A673 (cell line): ENCODE measurements around the gene ULK4. TPM values are rescaled to one million over a fixed set of nuclear protein-coding genes. Genes with fewer than 3 reads are reported as not detected.
"Not testable (repeated sequence)": the region's sequence is repeated elsewhere in the genome, so short reads cannot be mapped to it uniquely, and the experiment has no call there.

Experiments
- BruUV-seq: library from RNA; stranded (reverse); fragments of 400-500 nt; replicated peaks from 2 replicates; lab custom pipeline; 2021; lab: Mats Ljungman, UMichigan
- CTCF ChIA-PET: fragments of 300-600 bp; sonication (Branson Sonifier 250); formaldehyde crosslinking; loops from one replicate; lab custom pipeline; 2022; ENCODE audit warnings: antibody characterized with exemption; lab: Charles Lee
- POLR2A ChIA-PET: fragments of 300-600 bp; sonication (Branson Sonifier 250); formaldehyde crosslinking; loops from one replicate; lab custom pipeline; 2022; ENCODE audit warnings: antibody characterized with exemption; ENCODE audit not compliant: low non-redundant PET; lab: Charles Lee
- DNase-seq: peaks from one replicate; pipeline ENCODE4 v3.0.0-alpha.2; 2015; ENCODE audit warnings: low spot score
- H3K27ac ChIP-seq: fragments of 200-600 bp; sonication (generic); 2 replicates; pipeline ENCODE4 v1.5.1; 2016; ENCODE audit warnings: mixed run types, low read depth, mild to moderate bottlenecking, mixed read lengths, antibody characterized with exemption, low read length; ENCODE audit not compliant: poor library complexity, severe bottlenecking
- H3K27me3 ChIP-seq: fragments of 200-600 bp; sonication (generic); replicated peaks from 2 replicates; pipeline ENCODE4 v1.6.1; 2017; ENCODE audit warnings: mixed run types, low read depth, mild to moderate bottlenecking, mixed read lengths, antibody characterized with exemption, low read length; ENCODE audit not compliant: insufficient read depth, poor library complexity
- H3K36me3 ChIP-seq: fragments of 200-600 bp; sonication (generic); 2 replicates; pipeline ENCODE4 v1.6.1; 2016; ENCODE audit warnings: mixed run types, mild to moderate bottlenecking, mixed read lengths, antibody characterized with exemption, low read length; ENCODE audit not compliant: insufficient read depth, poor library complexity, severe bottlenecking
- H3K4me1 ChIP-seq: fragments of 200-600 bp; sonication (generic); 2 replicates; pipeline ENCODE4 v1.6.1; 2017; ENCODE audit warnings: mixed run types, mild to moderate bottlenecking, mixed read lengths, antibody characterized with exemption, low read length; ENCODE audit not compliant: insufficient read depth, poor library complexity, severe bottlenecking
- H3K4me3 ChIP-seq: fragments of 200-600 bp; sonication (generic); 2 replicates; pipeline ENCODE4 v1.5.1; 2016; ENCODE audit warnings: low read depth, mixed run types, mild to moderate bottlenecking, mixed read lengths, low read length; ENCODE audit not compliant: poor library complexity, severe bottlenecking
- H3K9me3 ChIP-seq: fragments of 200-600 bp; sonication (generic); 2 replicates; pipeline ENCODE4 v1.6.1; 2016; ENCODE audit warnings: mixed run types, low read depth, mild to moderate bottlenecking, mixed read lengths, antibody characterized with exemption, low read length; ENCODE audit not compliant: poor library complexity, severe bottlenecking
- EZH2 ChIP-seq: fragments of 200-600 bp; sonication (generic); IDR thresholded peaks from 2 replicates; pipeline ENCODE4 v1.6.1; 2017; ENCODE audit warnings: borderline replicate concordance, low read depth, mild to moderate bottlenecking, mixed read lengths, antibody characterized with exemption, low read length; ENCODE audit not compliant: poor library complexity, severe bottlenecking
- intact Hi-C: fragments of 100-400 bp; cut with micrococcal nuclease; formaldehyde crosslinking; loops from one replicate; pipeline ENCODE4 v1.10.0; 2022; ENCODE audit not compliant: unreplicated experiment
- total RNA-seq: library from RNA; stranded (reverse); gene quantifications from 2 replicates; pipeline ENCODE4 v1.2.3, GENCODE V29; 2021
- TF ChIP-seq, protein P1 (sequence below): fragments of 300-800, 200-600 bp; sonication (generic); conservative IDR thresholded peaks from 2 replicates; pipeline ENCODE4 v1.5.1; 2017; ENCODE audit warnings: low read depth, mild to moderate bottlenecking, antibody characterized with exemption, low read length, moderate library complexity, mixed read lengths

The ULK4 gene
- total RNA-seq, 1 experiment from 2014 or later = 7.4 TPM

- CTCF ChIA-PET = no interaction called here
- Histone ChIP-seq H3K27ac (no peak overlapping the region), H3K9me3 (no peaks in the 10 kb centered on the region), H3K27me3 (no peaks in the 10 kb centered on the region), H3K36me3 (no peaks in the 10 kb centered on the region), H3K4me1 (peaks cover 14% of the 10 kb centered on the region), H3K4me3 (no peak overlapping the region)
- BruUV-seq = no TSS peak
- TF ChIP-seq, protein P1, sequence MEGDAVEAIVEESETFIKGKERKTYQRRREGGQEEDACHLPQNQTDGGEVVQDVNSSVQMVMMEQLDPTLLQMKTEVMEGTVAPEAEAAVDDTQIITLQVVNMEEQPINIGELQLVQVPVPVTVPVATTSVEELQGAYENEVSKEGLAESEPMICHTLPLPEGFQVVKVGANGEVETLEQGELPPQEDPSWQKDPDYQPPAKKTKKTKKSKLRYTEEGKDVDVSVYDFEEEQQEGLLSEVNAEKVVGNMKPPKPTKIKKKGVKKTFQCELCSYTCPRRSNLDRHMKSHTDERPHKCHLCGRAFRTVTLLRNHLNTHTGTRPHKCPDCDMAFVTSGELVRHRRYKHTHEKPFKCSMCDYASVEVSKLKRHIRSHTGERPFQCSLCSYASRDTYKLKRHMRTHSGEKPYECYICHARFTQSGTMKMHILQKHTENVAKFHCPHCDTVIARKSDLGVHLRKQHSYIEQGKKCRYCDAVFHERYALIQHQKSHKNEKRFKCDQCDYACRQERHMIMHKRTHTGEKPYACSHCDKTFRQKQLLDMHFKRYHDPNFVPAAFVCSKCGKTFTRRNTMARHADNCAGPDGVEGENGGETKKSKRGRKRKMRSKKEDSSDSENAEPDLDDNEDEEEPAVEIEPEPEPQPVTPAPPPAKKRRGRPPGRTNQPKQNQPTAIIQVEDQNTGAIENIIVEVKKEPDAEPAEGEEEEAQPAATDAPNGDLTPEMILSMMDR = no peak
- no peak for TF ChIP-seq EZH2
- DNase-seq = no peak
- intact Hi-C loops = no loop called here
- POLR2A ChIA-PET = no interaction called here
Observed at GRCh38 chr3:41679374-41679773, 282.5 kb downstream of the ULK4 start.

GRCh38 chr3:41675102-41675501 is 286.8 kb downstream of the ULK4 start:
- POLR2A ChIA-PET, DNase-seq, H3K27ac ChIP-seq, H3K27me3 ChIP-seq, CTCF ChIA-PET, H3K9me3 ChIP-seq, intact Hi-C loops, H3K36me3 ChIP-seq, BruUV-seq, H3K4me1 ChIP-seq, H3K4me3 ChIP-seq: not testable (repeated sequence)

DNA sequence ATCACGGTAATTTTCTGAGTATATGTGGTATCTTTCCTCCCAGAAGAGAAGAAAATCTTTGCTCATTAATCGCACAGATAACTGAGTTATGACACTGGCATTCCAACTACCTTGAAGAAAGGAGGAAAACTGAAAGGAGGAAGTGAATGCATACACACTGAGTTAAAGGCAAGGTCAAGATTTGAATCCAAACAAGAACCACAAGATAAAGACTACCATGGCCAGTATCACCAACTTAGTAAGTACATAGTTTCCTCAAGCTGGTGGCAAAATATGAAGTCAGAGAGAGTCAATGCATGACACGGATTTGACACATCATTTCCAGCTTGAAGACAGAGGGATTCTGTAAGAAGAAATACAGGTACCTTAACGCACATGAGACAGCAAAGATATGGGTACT is 287.5 kb downstream of the ULK4 start:
- intact Hi-C loops = no loop called here
- ChIA-PET POLR2A (no interaction called here), CTCF (no interaction called here)
- BruUV-seq = no TSS peak
- H3K36me3 ChIP-seq = no peaks in the 10 kb centered on the region
- H3K27ac ChIP-seq = no peak overlapping the region
- no peak for TF ChIP-seq EZH2
- TF ChIP-seq, protein P1 = no peak
- H3K4me1 ChIP-seq = no peaks in the 10 kb centered on the region
- H3K9me3 ChIP-seq = no peaks in the 10 kb centered on the region
- no peaks in the 10 kb centered on the region for H3K27me3 ChIP-seq
- no peak for DNase-seq
- H3K4me3 ChIP-seq = no peak overlapping the region

GRCh38 chr3:41673650-41674049 is 288.3 kb downstream of the ULK4 start:
- Histone ChIP-seq H3K27ac (no peak overlapping the region), H3K4me3 (no peak overlapping the region), H3K4me1 (no peaks in the 10 kb centered on the region), H3K27me3 (no peaks in the 10 kb centered on the region), H3K36me3 (no peaks in the 10 kb centered on the region), H3K9me3 (no peaks in the 10 kb centered on the region)
- POLR2A ChIA-PET = no interaction called here
- intact Hi-C loops = no loop called here
- no TSS peak for BruUV-seq
- TF ChIP-seq, protein P1 = no peak
- TF ChIP-seq EZH2 = no peak
- CTCF ChIA-PET = no interaction called here
- DNase-seq = no peak
